A673 (cell line): ENCODE measurements around the gene FKBP5. TPM values are rescaled to one million over a fixed set of nuclear protein-coding genes. Genes with fewer than 3 reads are reported as not detected.
A peak's percentile ranks its signal among the peaks of the same experiment; 100 is the strongest.
"Not testable (repeated sequence)": the region's sequence is repeated elsewhere in the genome, so short reads cannot be mapped to it uniquely, and the experiment has no call there.

Source experiments
- BruUV-seq: library from RNA; stranded (reverse); fragments of 400-500 nt; replicated peaks from 2 replicates; lab custom pipeline; 2021; lab: Mats Ljungman, UMichigan
- CTCF ChIA-PET: fragments of 300-600 bp; sonication (Branson Sonifier 250); formaldehyde crosslinking; loops from one replicate; lab custom pipeline; 2022; ENCODE audit warnings: antibody characterized with exemption; lab: Charles Lee
- POLR2A ChIA-PET: fragments of 300-600 bp; sonication (Branson Sonifier 250); formaldehyde crosslinking; loops from one replicate; lab custom pipeline; 2022; ENCODE audit warnings: antibody characterized with exemption; ENCODE audit not compliant: low non-redundant PET; lab: Charles Lee
- DNase-seq: peaks from one replicate; pipeline ENCODE4 v3.0.0-alpha.2; 2015; ENCODE audit warnings: low spot score
- H3K27ac ChIP-seq: fragments of 200-600 bp; sonication (generic); 2 replicates; pipeline ENCODE4 v1.5.1; 2016; ENCODE audit warnings: mixed run types, low read depth, mild to moderate bottlenecking, mixed read lengths, antibody characterized with exemption, low read length; ENCODE audit not compliant: poor library complexity, severe bottlenecking
- H3K27me3 ChIP-seq: fragments of 200-600 bp; sonication (generic); replicated peaks from 2 replicates; pipeline ENCODE4 v1.6.1; 2017; ENCODE audit warnings: mixed run types, low read depth, mild to moderate bottlenecking, mixed read lengths, antibody characterized with exemption, low read length; ENCODE audit not compliant: insufficient read depth, poor library complexity
- H3K36me3 ChIP-seq: fragments of 200-600 bp; sonication (generic); 2 replicates; pipeline ENCODE4 v1.6.1; 2016; ENCODE audit warnings: mixed run types, mild to moderate bottlenecking, mixed read lengths, antibody characterized with exemption, low read length; ENCODE audit not compliant: insufficient read depth, poor library complexity, severe bottlenecking
- H3K4me1 ChIP-seq: fragments of 200-600 bp; sonication (generic); 2 replicates; pipeline ENCODE4 v1.6.1; 2017; ENCODE audit warnings: mixed run types, mild to moderate bottlenecking, mixed read lengths, antibody characterized with exemption, low read length; ENCODE audit not compliant: insufficient read depth, poor library complexity, severe bottlenecking
- H3K4me3 ChIP-seq: fragments of 200-600 bp; sonication (generic); 2 replicates; pipeline ENCODE4 v1.5.1; 2016; ENCODE audit warnings: low read depth, mixed run types, mild to moderate bottlenecking, mixed read lengths, low read length; ENCODE audit not compliant: poor library complexity, severe bottlenecking
- H3K9me3 ChIP-seq: fragments of 200-600 bp; sonication (generic); 2 replicates; pipeline ENCODE4 v1.6.1; 2016; ENCODE audit warnings: mixed run types, low read depth, mild to moderate bottlenecking, mixed read lengths, antibody characterized with exemption, low read length; ENCODE audit not compliant: poor library complexity, severe bottlenecking
- EZH2 ChIP-seq: fragments of 200-600 bp; sonication (generic); IDR thresholded peaks from 2 replicates; pipeline ENCODE4 v1.6.1; 2017; ENCODE audit warnings: borderline replicate concordance, low read depth, mild to moderate bottlenecking, mixed read lengths, antibody characterized with exemption, low read length; ENCODE audit not compliant: poor library complexity, severe bottlenecking
- intact Hi-C: fragments of 100-400 bp; cut with micrococcal nuclease; formaldehyde crosslinking; loops from one replicate; pipeline ENCODE4 v1.10.0; 2022; ENCODE audit not compliant: unreplicated experiment
- total RNA-seq: library from RNA; stranded (reverse); gene quantifications from 2 replicates; pipeline ENCODE4 v1.2.3, GENCODE V29; 2021
- TF ChIP-seq, protein P1 (sequence below): fragments of 300-800, 200-600 bp; sonication (generic); conservative IDR thresholded peaks from 2 replicates; pipeline ENCODE4 v1.5.1; 2017; ENCODE audit warnings: low read depth, mild to moderate bottlenecking, antibody characterized with exemption, low read length, moderate library complexity, mixed read lengths

Gene FKBP5
- total RNA-seq, 1 experiment from 2014 or later: 20.4 TPM

DNA sequence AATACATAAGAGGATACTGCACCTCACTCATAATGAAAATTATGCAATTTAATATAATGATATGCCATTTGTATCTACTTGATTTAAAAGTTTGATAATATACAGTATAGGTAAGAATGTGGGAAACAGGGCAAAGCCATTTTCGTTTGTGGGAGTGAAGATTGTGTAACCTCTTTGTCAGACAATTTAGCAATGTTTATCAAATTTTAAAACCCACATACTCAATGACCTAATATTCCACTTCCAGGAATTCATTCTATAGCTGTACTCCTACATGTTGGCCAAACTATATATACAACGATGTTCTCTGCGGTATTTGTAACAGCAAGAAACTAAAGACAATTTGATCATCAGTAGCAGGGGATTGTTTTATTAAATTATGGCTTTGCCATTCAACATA, 17.8 kb upstream of the FKBP5 start:
- Histone ChIP-seq H3K27ac (no peak overlapping the region), H3K36me3 (no peaks in the 10 kb centered on the region), H3K4me1 (no peaks in the 10 kb centered on the region), H3K4me3 (no peak overlapping the region), H3K9me3 (no peaks in the 10 kb centered on the region), H3K27me3 (no peaks in the 10 kb centered on the region)
- DNase-seq: no peak
- intact Hi-C loops: no loop called here
- TF ChIP-seq, protein P1, sequence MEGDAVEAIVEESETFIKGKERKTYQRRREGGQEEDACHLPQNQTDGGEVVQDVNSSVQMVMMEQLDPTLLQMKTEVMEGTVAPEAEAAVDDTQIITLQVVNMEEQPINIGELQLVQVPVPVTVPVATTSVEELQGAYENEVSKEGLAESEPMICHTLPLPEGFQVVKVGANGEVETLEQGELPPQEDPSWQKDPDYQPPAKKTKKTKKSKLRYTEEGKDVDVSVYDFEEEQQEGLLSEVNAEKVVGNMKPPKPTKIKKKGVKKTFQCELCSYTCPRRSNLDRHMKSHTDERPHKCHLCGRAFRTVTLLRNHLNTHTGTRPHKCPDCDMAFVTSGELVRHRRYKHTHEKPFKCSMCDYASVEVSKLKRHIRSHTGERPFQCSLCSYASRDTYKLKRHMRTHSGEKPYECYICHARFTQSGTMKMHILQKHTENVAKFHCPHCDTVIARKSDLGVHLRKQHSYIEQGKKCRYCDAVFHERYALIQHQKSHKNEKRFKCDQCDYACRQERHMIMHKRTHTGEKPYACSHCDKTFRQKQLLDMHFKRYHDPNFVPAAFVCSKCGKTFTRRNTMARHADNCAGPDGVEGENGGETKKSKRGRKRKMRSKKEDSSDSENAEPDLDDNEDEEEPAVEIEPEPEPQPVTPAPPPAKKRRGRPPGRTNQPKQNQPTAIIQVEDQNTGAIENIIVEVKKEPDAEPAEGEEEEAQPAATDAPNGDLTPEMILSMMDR: no peak
- TF ChIP-seq EZH2: no peak
- no TSS peak for BruUV-seq
- POLR2A ChIA-PET: no interaction called here
- CTCF ChIA-PET: no interaction called here

DNA sequence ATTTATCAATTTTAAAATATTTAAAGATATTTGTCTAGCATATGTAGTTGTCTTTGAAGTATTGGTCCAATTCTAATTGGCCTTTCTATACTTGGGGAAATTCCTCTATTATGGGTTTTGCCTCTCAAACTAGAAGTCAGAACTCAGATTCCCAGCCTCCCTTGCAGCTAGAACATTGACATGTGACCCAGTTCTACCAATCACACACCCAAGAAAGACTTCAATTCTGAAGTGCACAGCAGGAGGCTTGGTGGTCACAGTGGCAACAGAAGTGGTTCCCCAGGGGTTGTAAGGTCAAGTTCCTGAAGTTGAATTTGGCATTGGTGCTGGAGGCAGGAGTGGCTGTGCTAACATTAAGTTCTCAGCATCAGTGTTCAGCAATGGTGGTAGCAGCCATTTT, 14.8 kb upstream of the FKBP5 start:
- CTCF ChIA-PET: no interaction called here

DNA sequence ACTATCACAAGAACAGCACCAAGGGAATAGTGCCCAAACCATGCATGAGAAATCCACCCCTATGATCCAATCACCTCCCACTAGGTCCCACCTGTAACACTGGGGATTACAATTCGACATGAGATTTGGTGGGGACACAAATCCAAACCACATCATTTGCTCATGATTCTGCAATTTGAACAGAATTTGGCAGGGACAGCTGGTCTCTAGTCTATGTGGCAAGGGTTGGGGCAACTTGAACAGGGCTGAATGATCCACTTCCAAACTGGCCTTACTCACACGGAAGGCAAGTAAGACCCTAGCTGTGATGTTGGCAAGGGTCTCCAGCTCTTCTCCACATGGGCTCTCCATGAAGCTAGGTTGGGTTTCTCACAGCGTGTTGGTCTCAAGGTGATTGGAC, 10.1 kb upstream of the FKBP5 start:
- POLR2A ChIA-PET: no interaction called here
- Histone ChIP-seq H3K9me3 (no peaks in the 10 kb centered on the region), H3K27ac (no peak overlapping the region), H3K4me3 (no peak overlapping the region), H3K27me3 (no peaks in the 10 kb centered on the region), H3K4me1 (peaks cover 9% of the 10 kb centered on the region), H3K36me3 (no peaks in the 10 kb centered on the region)
- no peak for TF ChIP-seq EZH2
- DNase-seq: no peak
- CTCF ChIA-PET: no interaction called here
- no TSS peak for BruUV-seq
- intact Hi-C loops: no loop called here

More for the DNA sequence above, 14.8 kb upstream of the FKBP5 start:
- no peaks in the 10 kb centered on the region for H3K36me3 ChIP-seq
- H3K9me3 ChIP-seq: no peaks in the 10 kb centered on the region
- no peaks in the 10 kb centered on the region for H3K27me3 ChIP-seq
- no TSS peak for BruUV-seq
- H3K27ac ChIP-seq: no peak overlapping the region
- TF ChIP-seq, protein P1: no peak
- TF ChIP-seq EZH2: no peak
- no peak overlapping the region for H3K4me3 ChIP-seq
- H3K4me1 ChIP-seq: peaks cover 6% of the 10 kb centered on the region
- intact Hi-C loops: no loop called here
- no peak for DNase-seq
- POLR2A ChIA-PET: no interaction called here

DNA sequence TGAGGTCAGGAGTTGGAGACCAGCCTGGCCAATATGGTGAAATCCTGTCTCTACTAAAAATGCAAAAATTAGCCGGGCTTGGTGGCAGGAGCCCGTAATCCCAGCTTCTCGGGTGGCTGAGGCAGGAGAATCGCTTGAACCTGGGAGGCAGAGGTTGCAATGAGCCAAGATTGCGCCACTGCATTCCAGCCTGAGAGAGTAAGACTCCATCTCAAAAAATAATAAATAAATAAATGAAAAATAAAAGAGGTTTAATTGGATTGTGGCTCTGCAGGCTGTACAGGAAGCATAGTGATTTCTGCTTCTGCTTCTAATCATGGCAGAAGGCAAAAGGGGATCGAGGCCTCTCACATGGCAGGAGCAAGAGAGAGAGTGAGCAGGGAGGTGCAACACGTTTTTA, 9.7 kb upstream of the FKBP5 start:
- H3K36me3 ChIP-seq, POLR2A ChIA-PET, intact Hi-C loops, H3K9me3 ChIP-seq, H3K27me3 ChIP-seq, H3K27ac ChIP-seq, H3K4me1 ChIP-seq, H3K4me3 ChIP-seq, BruUV-seq, CTCF ChIA-PET: not testable (repeated sequence)
- peak; percentile 31 for DNase-seq
